Hematopoietic multipotent progenitor cell (in vitro differentiated cells): ENCODE results near the gene RNF41. TPM values are rescaled to one million over a fixed set of nuclear protein-coding genes. Genes with fewer than 3 reads are reported as not detected.
"Not testable (repeated sequence)": the region's sequence is repeated elsewhere in the genome, so short reads cannot be mapped to it uniquely, and the experiment has no call there.

Source experiments
- DNase-seq, 3 donors: peaks; one replicate each; pipeline ENCODE4 v3.0.0-alpha.2; 2011 to 2015; ENCODE audit warnings: low read depth in 2 of 3, low spot score in 2 of 3
- total RNA-seq: library from RNA; depleted of rRNA; stranded (reverse); fragments of >200 nt; gene quantifications from one replicate; pipeline ENCODE4 v1.2.3, GENCODE V29; 2012

Gene RNF41
- total RNA-seq, 1 donor = 205 TPM

GRCh38 chr12:56178347-56178746, 43.4 kb downstream of the RNF41 start:
- no peak for DNase-seq

- no peak for DNase-seq
Measured at GRCh38 chr12:56172839-56173238, 48.9 kb downstream of the RNF41 start.

- no peak for DNase-seq
Measured at GRCh38 chr12:56169229-56169759, 52.4 kb downstream of the RNF41 start.

GRCh38 chr12:56165369-56165768, 56.4 kb downstream of the RNF41 start:
- DNase-seq = no peak

- no peak for DNase-seq
Measured at GRCh38 chr12:56164345-56164729, 57.4 kb downstream of the RNF41 start.

- DNase-seq = no peak
Measured at GRCh38 chr12:56163533-56164344, 58.0 kb downstream of the RNF41 start.

- DNase-seq = no peak
Measured at GRCh38 chr12:56162468-56163290, 59.0 kb downstream of the RNF41 start.

GRCh38 chr12:56161690-56162351, 59.9 kb downstream of the RNF41 start:
- DNase-seq = no peak

- no peak for DNase-seq
Measured at GRCh38 chr12:56160894-56161689, 60.6 kb downstream of the RNF41 start.

GRCh38 chr12:56160193-56160763, 61.4 kb downstream of the RNF41 start:
- peak in 1 of 3 donors; percentile 41 for DNase-seq

GRCh38 chr12:56159482-56160192, 62.1 kb downstream of the RNF41 start:
- DNase-seq = no peak

- DNase-seq = peak in 1 of 3 donors; percentile 32
Measured at GRCh38 chr12:56158926-56159461, 62.7 kb downstream of the RNF41 start.

GRCh38 chr12:56158029-56158925, 63.4 kb downstream of the RNF41 start, which contains the start of gene MYL6:
Gene MYL6, plus strand, starts transcription at chr12:56158359. Its CDS starts 43 bp downstream, at chr12:56158402.
- peak; percentile 82 to 98 (median 96) for DNase-seq

- DNase-seq = peak; percentile 47 to 87 (median 81)
Measured at GRCh38 chr12:56157201-56158028, 64.3 kb downstream of the RNF41 start.

- DNase-seq = not testable (repeated sequence)
Measured at GRCh38 chr12:56156464-56157200, 65.1 kb downstream of the RNF41 start.

GRCh38 chr12:56155256-56155845, 66.4 kb downstream of the RNF41 start:
- no peak for DNase-seq
